K562 (cell line): Measurements from ENCODE around the gene ZRANB1. TPM values are rescaled to one million over a fixed set of nuclear protein-coding genes. Genes with fewer than 3 reads are reported as not detected.

Experiments used
- ATF7 ChIP-seq: fragments of 450-650 bp; IDR thresholded peaks from 2 replicates; pipeline ENCODE4 v1.7.1; 2014; ENCODE audit warnings: mild to moderate bottlenecking, moderate library complexity
- CREB5 ChIP-seq: fragments of 250-450 bp; sonication (Bioruptor Pico); IDR thresholded peaks from 2 replicates; pipeline ENCODE4 v1.5.0; 2020; ENCODE audit warnings: mild to moderate bottlenecking
- ETS2 ChIP-seq: IDR thresholded peaks from 2 replicates; pipeline ENCODE4 v1.6.1; 2016; ENCODE audit warnings: borderline replicate concordance, missing genetic modification characterization, mild to moderate bottlenecking, moderate library complexity, missing compliant biosample characterization; ENCODE audit not compliant: poor library complexity, severe bottlenecking
- FOXA1 ChIP-seq: fragments of 450-650 bp; IDR thresholded peaks from 2 replicates; pipeline ENCODE4 v1.6.1; 2016; ENCODE audit warnings: mild to moderate bottlenecking, borderline replicate concordance
- MYC ChIP-seq, 2 experiments: fragments of 250-450 bp in 1 of 2; sonication (Bioruptor Pico) in 1 of 2; IDR thresholded peaks; 2 replicates each; pipeline versions ENCODE4 v1.5.1 to v1.6.1; 2012 to 2021; ENCODE audit warnings: low read depth in 2 of 2, borderline replicate concordance in 1 of 2, improper control_type of control experiment in 1 of 2, low read length in 1 of 2, mild to moderate bottlenecking in 1 of 2, moderate library complexity in 1 of 2
- NCOR1 ChIP-seq: fragments of 450-650 bp; IDR thresholded peaks from 2 replicates; pipeline ENCODE4 v1.6.1; 2016; ENCODE audit warnings: mild to moderate bottlenecking, moderate library complexity
- NR1H2 ChIP-seq: sonication (generic); formaldehyde crosslinking; IDR thresholded peaks from 2 replicates; pipeline ENCODE4 v1.4.0; 2020; ENCODE audit warnings: mild to moderate bottlenecking, missing genetic modification reagents
- TBL1XR1 ChIP-seq, 2 experiments: IDR thresholded peaks; 2 replicates each; pipeline ENCODE4 v1.6.1; 2012; ENCODE audit warnings: improper control_type of control experiment in 2 of 2, low read length in 2 of 2, mild to moderate bottlenecking in 1 of 2
- TRIM24 ChIP-seq, 2 experiments: fragments of 450-650 bp; IDR thresholded peaks; 2 replicates each; pipeline ENCODE4 v1.6.1; 2016
- ZNF212 ChIP-seq: fragments of 450-650 bp; formaldehyde crosslinking; IDR thresholded peaks from 2 replicates; pipeline ENCODE4 v1.4.0; 2020; ENCODE audit warnings: mild to moderate bottlenecking
- ZNF764 ChIP-seq: fragments of 250-450 bp; sonication (Bioruptor Pico); IDR thresholded peaks from 2 replicates; pipeline ENCODE4 v1.4.0; 2020; ENCODE audit warnings: low read depth, mild to moderate bottlenecking, moderate library complexity
- ZNF766 ChIP-seq: fragments of 200-800 bp; sonication (Bioruptor generic); conservative IDR thresholded peaks from 2 replicates; pipeline ENCODE4 v1.6.1; 2016; ENCODE audit warnings: missing genetic modification characterization, missing compliant biosample characterization
- polyA plus RNA-seq, 8 experiments: library from polyadenylated mRNA; depleted of rRNA in 4 of 8; stranded (reverse) in 5 of 8; unstranded in 3 of 8; fragments of >200 nt; fragmentation: Nextera tagmentation in 2 of 8; fragmentation: Illumina TruSeq in 1 of 8; extraction: Ambion mirVana in 2 of 8; extraction: Trizol in 1 of 8; gene quantifications; 2 replicates each; pipeline versions ENCODE4 v1.2.1 to v1.2.3, GENCODE V29; 2011 to 2014; ENCODE audit warnings: inconsistent platforms in 1 of 8, missing spikeins in 1 of 8
- total RNA-seq, 7 experiments: library from RNA; depleted of rRNA in 6 of 7; stranded (reverse); fragments of >200 nt in 6 of 7; fragmentation: Illumina TruSeq in 2 of 7; extraction: Trizol in 2 of 7; gene quantifications; 2 replicates each; pipeline versions ENCODE4 v1.2.1 to v1.2.3, GENCODE V29; 2011 to 2021; ENCODE audit warnings: low replicate concordance in 1 of 7
- TF ChIP-seq, protein P1 (sequence below): fragments of 450-650 bp; IDR thresholded peaks from 2 replicates; pipeline ENCODE4 v1.6.1; 2016; ENCODE audit warnings: mild to moderate bottlenecking, moderate library complexity
- TF ChIP-seq, protein P2 (sequence below): fragments of 250-450 bp; sonication (Bioruptor Pico); IDR thresholded peaks from 2 replicates; pipeline ENCODE4 v1.4.0; 2020; ENCODE audit warnings: mild to moderate bottlenecking

ZRANB1 gene
- total and polyA plus RNA-seq, 9 of the 15 experiments (the other 6 are each of a cell fraction or from before 2014, with no cell fraction given): 0.07 to 1.1 (median 0.64) TPM

DNA sequence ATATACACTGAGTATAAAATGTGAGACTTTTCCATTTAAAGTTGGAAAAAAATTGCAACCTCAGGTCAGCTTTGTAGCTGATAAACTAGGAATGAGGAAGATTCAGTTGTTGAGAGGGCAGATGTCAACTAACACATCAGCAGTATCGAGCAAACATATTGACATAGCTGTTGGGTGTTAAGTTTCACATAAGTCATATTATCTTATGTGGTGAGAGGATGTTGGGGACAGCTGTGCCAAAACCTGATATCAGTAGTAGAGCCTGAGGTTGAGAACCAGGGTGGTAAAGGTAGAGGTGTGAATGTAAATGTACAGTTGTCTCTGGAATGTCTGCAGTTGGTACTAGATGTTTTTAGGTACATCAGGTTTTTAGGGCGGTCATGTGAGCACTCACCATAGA lies 5.0 kb downstream of the ZRANB1 start (continued):
- TF ChIP-seq CREB5 (CRISPR knock-in tag) (no peak), ATF7 (peak; percentile 37; the same call in 1 of the 2 replicates), FOXA1 (peak; percentile 87), MYC (IDR thresholded peaks at IDR 0.05; ENCODE audit: low read depth, low read length) (no peak), MYC (CRISPR knock-in tag; IDR thresholded peaks at IDR 0.05; ENCODE audit: borderline replicate concordance, low read depth) (no peak), ETS2 (tag) (no peak), TRIM24 (IDR thresholded peaks at IDR 0.05) (peak in 1 of 2 experiments; percentile 62; a peak in 1 of 4 replicates), NR1H2 (CRISPR knock-in tag) (no peak), ZNF764 (CRISPR knock-in tag) (no peak), ZNF212 (CRISPR knock-in tag) (no peak), ZNF766 (no peak), TBL1XR1 (IDR thresholded peaks at IDR 0.05; ENCODE audit: low read length in 2 of 2) (peak in 1 of 2 experiments; percentile 67; a peak in 1 of 4 replicates), NCOR1 (peak; percentile 80)
- TF ChIP-seq, protein P1, sequence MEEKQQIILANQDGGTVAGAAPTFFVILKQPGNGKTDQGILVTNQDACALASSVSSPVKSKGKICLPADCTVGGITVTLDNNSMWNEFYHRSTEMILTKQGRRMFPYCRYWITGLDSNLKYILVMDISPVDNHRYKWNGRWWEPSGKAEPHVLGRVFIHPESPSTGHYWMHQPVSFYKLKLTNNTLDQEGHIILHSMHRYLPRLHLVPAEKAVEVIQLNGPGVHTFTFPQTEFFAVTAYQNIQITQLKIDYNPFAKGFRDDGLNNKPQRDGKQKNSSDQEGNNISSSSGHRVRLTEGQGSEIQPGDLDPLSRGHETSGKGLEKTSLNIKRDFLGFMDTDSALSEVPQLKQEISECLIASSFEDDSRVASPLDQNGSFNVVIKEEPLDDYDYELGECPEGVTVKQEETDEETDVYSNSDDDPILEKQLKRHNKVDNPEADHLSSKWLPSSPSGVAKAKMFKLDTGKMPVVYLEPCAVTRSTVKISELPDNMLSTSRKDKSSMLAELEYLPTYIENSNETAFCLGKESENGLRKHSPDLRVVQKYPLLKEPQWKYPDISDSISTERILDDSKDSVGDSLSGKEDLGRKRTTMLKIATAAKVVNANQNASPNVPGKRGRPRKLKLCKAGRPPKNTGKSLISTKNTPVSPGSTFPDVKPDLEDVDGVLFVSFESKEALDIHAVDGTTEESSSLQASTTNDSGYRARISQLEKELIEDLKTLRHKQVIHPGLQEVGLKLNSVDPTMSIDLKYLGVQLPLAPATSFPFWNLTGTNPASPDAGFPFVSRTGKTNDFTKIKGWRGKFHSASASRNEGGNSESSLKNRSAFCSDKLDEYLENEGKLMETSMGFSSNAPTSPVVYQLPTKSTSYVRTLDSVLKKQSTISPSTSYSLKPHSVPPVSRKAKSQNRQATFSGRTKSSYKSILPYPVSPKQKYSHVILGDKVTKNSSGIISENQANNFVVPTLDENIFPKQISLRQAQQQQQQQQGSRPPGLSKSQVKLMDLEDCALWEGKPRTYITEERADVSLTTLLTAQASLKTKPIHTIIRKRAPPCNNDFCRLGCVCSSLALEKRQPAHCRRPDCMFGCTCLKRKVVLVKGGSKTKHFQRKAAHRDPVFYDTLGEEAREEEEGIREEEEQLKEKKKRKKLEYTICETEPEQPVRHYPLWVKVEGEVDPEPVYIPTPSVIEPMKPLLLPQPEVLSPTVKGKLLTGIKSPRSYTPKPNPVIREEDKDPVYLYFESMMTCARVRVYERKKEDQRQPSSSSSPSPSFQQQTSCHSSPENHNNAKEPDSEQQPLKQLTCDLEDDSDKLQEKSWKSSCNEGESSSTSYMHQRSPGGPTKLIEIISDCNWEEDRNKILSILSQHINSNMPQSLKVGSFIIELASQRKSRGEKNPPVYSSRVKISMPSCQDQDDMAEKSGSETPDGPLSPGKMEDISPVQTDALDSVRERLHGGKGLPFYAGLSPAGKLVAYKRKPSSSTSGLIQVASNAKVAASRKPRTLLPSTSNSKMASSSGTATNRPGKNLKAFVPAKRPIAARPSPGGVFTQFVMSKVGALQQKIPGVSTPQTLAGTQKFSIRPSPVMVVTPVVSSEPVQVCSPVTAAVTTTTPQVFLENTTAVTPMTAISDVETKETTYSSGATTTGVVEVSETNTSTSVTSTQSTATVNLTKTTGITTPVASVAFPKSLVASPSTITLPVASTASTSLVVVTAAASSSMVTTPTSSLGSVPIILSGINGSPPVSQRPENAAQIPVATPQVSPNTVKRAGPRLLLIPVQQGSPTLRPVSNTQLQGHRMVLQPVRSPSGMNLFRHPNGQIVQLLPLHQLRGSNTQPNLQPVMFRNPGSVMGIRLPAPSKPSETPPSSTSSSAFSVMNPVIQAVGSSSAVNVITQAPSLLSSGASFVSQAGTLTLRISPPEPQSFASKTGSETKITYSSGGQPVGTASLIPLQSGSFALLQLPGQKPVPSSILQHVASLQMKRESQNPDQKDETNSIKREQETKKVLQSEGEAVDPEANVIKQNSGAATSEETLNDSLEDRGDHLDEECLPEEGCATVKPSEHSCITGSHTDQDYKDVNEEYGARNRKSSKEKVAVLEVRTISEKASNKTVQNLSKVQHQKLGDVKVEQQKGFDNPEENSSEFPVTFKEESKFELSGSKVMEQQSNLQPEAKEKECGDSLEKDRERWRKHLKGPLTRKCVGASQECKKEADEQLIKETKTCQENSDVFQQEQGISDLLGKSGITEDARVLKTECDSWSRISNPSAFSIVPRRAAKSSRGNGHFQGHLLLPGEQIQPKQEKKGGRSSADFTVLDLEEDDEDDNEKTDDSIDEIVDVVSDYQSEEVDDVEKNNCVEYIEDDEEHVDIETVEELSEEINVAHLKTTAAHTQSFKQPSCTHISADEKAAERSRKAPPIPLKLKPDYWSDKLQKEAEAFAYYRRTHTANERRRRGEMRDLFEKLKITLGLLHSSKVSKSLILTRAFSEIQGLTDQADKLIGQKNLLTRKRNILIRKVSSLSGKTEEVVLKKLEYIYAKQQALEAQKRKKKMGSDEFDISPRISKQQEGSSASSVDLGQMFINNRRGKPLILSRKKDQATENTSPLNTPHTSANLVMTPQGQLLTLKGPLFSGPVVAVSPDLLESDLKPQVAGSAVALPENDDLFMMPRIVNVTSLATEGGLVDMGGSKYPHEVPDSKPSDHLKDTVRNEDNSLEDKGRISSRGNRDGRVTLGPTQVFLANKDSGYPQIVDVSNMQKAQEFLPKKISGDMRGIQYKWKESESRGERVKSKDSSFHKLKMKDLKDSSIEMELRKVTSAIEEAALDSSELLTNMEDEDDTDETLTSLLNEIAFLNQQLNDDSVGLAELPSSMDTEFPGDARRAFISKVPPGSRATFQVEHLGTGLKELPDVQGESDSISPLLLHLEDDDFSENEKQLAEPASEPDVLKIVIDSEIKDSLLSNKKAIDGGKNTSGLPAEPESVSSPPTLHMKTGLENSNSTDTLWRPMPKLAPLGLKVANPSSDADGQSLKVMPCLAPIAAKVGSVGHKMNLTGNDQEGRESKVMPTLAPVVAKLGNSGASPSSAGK: no peak
- TF ChIP-seq, protein P2, sequence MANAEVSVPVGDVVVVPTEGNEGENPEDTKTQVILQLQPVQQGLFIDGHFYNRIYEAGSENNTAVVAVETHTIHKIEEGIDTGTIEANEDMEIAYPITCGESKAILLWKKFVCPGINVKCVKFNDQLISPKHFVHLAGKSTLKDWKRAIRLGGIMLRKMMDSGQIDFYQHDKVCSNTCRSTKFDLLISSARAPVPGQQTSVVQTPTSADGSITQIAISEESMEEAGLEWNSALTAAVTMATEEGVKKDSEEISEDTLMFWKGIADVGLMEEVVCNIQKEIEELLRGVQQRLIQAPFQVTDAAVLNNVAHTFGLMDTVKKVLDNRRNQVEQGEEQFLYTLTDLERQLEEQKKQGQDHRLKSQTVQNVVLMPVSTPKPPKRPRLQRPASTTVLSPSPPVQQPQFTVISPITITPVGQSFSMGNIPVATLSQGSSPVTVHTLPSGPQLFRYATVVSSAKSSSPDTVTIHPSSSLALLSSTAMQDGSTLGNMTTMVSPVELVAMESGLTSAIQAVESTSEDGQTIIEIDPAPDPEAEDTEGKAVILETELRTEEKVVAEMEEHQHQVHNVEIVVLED (CRISPR knock-in tag): no peak
